Endothelial cell of umbilical vein (primary cell): ENCODE data around the gene MORC1. TPM values are rescaled to one million over a fixed set of nuclear protein-coding genes. Genes with fewer than 3 reads are reported as not detected.

Experiments used
- BruUV-seq: library from RNA; stranded (reverse); fragments of 400-500 nt; replicated peaks from 2 replicates; lab custom pipeline; 2021; lab: Mats Ljungman, UMichigan
- CTCF ChIA-PET: fragments of 300-600, 350-600 bp; sonication (Branson Sonifier 250); formaldehyde crosslinking; loops from one replicate; lab custom pipeline; 2021; ENCODE audit warnings: antibody characterized with exemption, inconsistent platforms; lab: Charles Lee
- POLR2A ChIA-PET: fragments of 300-600, 350-600 bp; sonication (Branson Sonifier 250); formaldehyde crosslinking; loops from one replicate; lab custom pipeline; 2021; ENCODE audit warnings: antibody characterized with exemption, inconsistent platforms; lab: Charles Lee
- DNase-seq: peaks from one replicate; pipeline ENCODE4 v3.0.0-alpha.2; 2011; ENCODE audit warnings: low read depth, low spot score
- FAIRE-seq: peaks from 2 replicates; lab custom pipeline; 2011; peaks lifted over from hg19 to GRCh38; lab: Jason Lieb, UNC
- H2AFZ ChIP-seq: 2 replicates; pipeline ENCODE4 v1.6.0; 2012; ENCODE audit warnings: low read depth, low read length, control low read depth, inconsistent platforms
- H3K27ac ChIP-seq: 2 replicates; pipeline ENCODE4 v1.5.1; 2011; ENCODE audit warnings: low read depth, mild to moderate bottlenecking, control low read depth, low read length, moderate library complexity; ENCODE audit not compliant: insufficient read depth
- H3K27me3 ChIP-seq, 2 experiments: 2 replicates each; pipeline versions ENCODE4 v1.6.0 to v1.6.1; 2011; ENCODE audit warnings: low read length in 2 of 2, mixed read lengths in 1 of 2; ENCODE audit not compliant: control insufficient read depth in 2 of 2, insufficient read depth in 2 of 2
- H3K36me3 ChIP-seq, 2 experiments: 2 replicates in 1 of 2; 3 replicates in 1 of 2; pipeline ENCODE4 v1.5.1; 2011; ENCODE audit warnings: low read length in 2 of 2, mild to moderate bottlenecking in 1 of 2, moderate library complexity in 1 of 2; ENCODE audit not compliant: control insufficient read depth in 2 of 2, insufficient read depth in 2 of 2; ENCODE audit errors: extremely low read depth in 1 of 2
- H3K4me1 ChIP-seq: 3 replicates; pipeline ENCODE4 v1.5.1; 2011; ENCODE audit warnings: mild to moderate bottlenecking, low read length; ENCODE audit not compliant: control insufficient read depth, insufficient read depth; ENCODE audit errors: extremely low read depth
- H3K4me2 ChIP-seq: 2 replicates; pipeline ENCODE4 v1.6.1; 2011; ENCODE audit warnings: low read length, control low read depth, mixed read lengths; ENCODE audit not compliant: insufficient read depth
- H3K4me3 ChIP-seq, 3 experiments: fragments of 200-600 bp in 1 of 3; sonication (generic), shearing (Covaris generic) in 1 of 3; replicated peaks in 1 of 3; 2 replicates each; pipeline ENCODE4 v1.5.1; 2011 to 2016; ENCODE audit warnings: control low read depth in 3 of 3, low read length in 3 of 3, mild to moderate bottlenecking in 2 of 3, inconsistent platforms in 1 of 3, low read depth in 1 of 3, moderate library complexity in 1 of 3; ENCODE audit not compliant: insufficient read depth in 1 of 3
- H3K79me2 ChIP-seq: 2 replicates; pipeline ENCODE4 v1.6.0; 2012; ENCODE audit warnings: low read length, inconsistent platforms; ENCODE audit not compliant: control insufficient read depth, insufficient read depth
- H3K9ac ChIP-seq: replicated peaks from 2 replicates; pipeline ENCODE3; 2011; ENCODE audit warnings: low read length, control low read depth; ENCODE audit not compliant: insufficient read depth; ENCODE audit errors: extremely low read depth
- H3K9me1 ChIP-seq: replicated peaks from 3 replicates; pipeline ENCODE4 v1.6.0; 2011; ENCODE audit warnings: mild to moderate bottlenecking, low read length; ENCODE audit not compliant: control insufficient read depth, insufficient read depth; ENCODE audit errors: extremely low read depth
- H3K9me3 ChIP-seq: replicated peaks from 2 replicates; pipeline ENCODE4 v1.5.1; 2012; ENCODE audit warnings: low read length, inconsistent platforms; ENCODE audit not compliant: control insufficient read depth, insufficient read depth
- H4K20me1 ChIP-seq: replicated peaks from 2 replicates; pipeline ENCODE3; 2011; ENCODE audit warnings: mild to moderate bottlenecking, low read length; ENCODE audit not compliant: control insufficient read depth, insufficient read depth; ENCODE audit errors: extremely low read depth
- CTCF ChIP-seq, 2 donors: IDR thresholded peaks; 1 replicate in 1 of 2; 2 replicates in 1 of 2; pipeline ENCODE4 v1.5.1; 2011; ENCODE audit warnings: low read length in 2 of 2, mild to moderate bottlenecking in 2 of 2, moderate library complexity in 2 of 2, control low read depth in 1 of 2, inconsistent platforms in 1 of 2, low read depth in 1 of 2; ENCODE audit not compliant: insufficient read depth in 1 of 2; ENCODE audit errors: extremely low read depth in 1 of 2
- JUN ChIP-seq: IDR thresholded peaks from 2 replicates; pipeline ENCODE4 v1.6.1; 2011; ENCODE audit warnings: borderline replicate concordance, low read depth; ENCODE audit not compliant: insufficient read length, insufficient read depth
- MYC ChIP-seq: IDR thresholded peaks from one replicate; pipeline ENCODE4 v1.6.1; 2011; ENCODE audit warnings: mild to moderate bottlenecking, low read depth, low read length
- dilution Hi-C: fragments of 300-500 bp; cut with MboI; formaldehyde crosslinking; loops from one replicate; pipeline ENCODE4 v1.15.0; 2019; ENCODE audit warnings: low sequenced_read_pairs; ENCODE audit not compliant: extremely low pct_ligation_motif_present
- intact Hi-C: fragments of 100-400 bp; cut with micrococcal nuclease; formaldehyde crosslinking; loops from one replicate; pipeline ENCODE4 v1.10.0; 2022
- polyA plus RNA-seq, 4 experiments: library from polyadenylated mRNA; depleted of rRNA in 3 of 4; stranded (reverse) in 3 of 4; unstranded in 1 of 4; fragments of >200 nt; gene quantifications; 2 replicates each; pipeline versions ENCODE4 v1.2.1 to v1.2.3, GENCODE V29; 2011 to 2012; ENCODE audit warnings: missing spikeins in 1 of 4
- total RNA-seq: library from RNA; stranded (reverse); gene quantifications from 2 replicates; pipeline ENCODE4 v1.2.3, GENCODE V29; 2021

The MORC1 gene
- total and polyA plus RNA-seq, 2 donors (not counting 3 experiments of a cell fraction or from before 2014, with no cell fraction given) = not detected

GRCh38 chr3:109131276-109131675 lies 13.3 kb upstream of the MORC1 start:
- Histone ChIP-seq H3K4me2 (no peak overlapping the region), H3K4me3 (no peak overlapping the region), H2AFZ (no peak overlapping the region), H3K9me1 (no peaks in the 10 kb centered on the region), H3K9ac (no peak overlapping the region), H3K79me2 (no peaks in the 10 kb centered on the region), H3K27me3 (no peaks in the 10 kb centered on the region), H3K27ac (no peak overlapping the region), H3K36me3 (no peaks in the 10 kb centered on the region), H4K20me1 (no peaks in the 10 kb centered on the region), H3K9me3 (peaks cover 1% of the 10 kb centered on the region), H3K4me1 (no peaks in the 10 kb centered on the region)
- DNase-seq (no peak), FAIRE-seq (no peak)
- dilution Hi-C loops (no loop called here), intact Hi-C loops (no loop called here)
- no TSS peak for BruUV-seq
- no peak for TF ChIP-seq JUN
- ChIA-PET CTCF (no interaction called here), POLR2A (no interaction called here)

- H4K20me1 ChIP-seq = no peaks in the 10 kb centered on the region
- H3K36me3 ChIP-seq = no peaks in the 10 kb centered on the region
- H3K4me3 ChIP-seq = no peak overlapping the region
- H3K79me2 ChIP-seq = no peaks in the 10 kb centered on the region
- no peak for DNase-seq
- no peak overlapping the region for H3K27ac ChIP-seq
- H3K9ac ChIP-seq = no peak overlapping the region
- intact Hi-C loops (no loop called here), dilution Hi-C loops (no loop called here)
- H3K4me2 ChIP-seq = no peak overlapping the region
- TF ChIP-seq MYC (no peak), CTCF (IDR thresholded peaks at IDR 0.05; ENCODE audit: extremely low read depth in 1 of 2, insufficient read depth in 1 of 2, low read depth in 1 of 2, low read length in 2 of 2) (no peak)
- CTCF ChIA-PET = no interaction called here
- FAIRE-seq = no peak
- BruUV-seq = no TSS peak
- no peaks in the 10 kb centered on the region for H3K9me3 ChIP-seq
- no peak overlapping the region for H2AFZ ChIP-seq
- H3K9me1 ChIP-seq = no peaks in the 10 kb centered on the region
- POLR2A ChIA-PET = no interaction called here
- H3K4me1 ChIP-seq = no peaks in the 10 kb centered on the region
- H3K27me3 ChIP-seq = no peaks in the 10 kb centered on the region
Measured at GRCh38 chr3:109127553-109127952, 9.6 kb upstream of the MORC1 start.
